ENCODE data around the gene TPM2. TPM values are rescaled to one million over a fixed set of nuclear protein-coding genes. Genes with fewer than 3 reads are reported as not detected.

Gene TPM2
- total RNA-seq, 1 donor from 2014 or later: 188 TPM

DNA sequence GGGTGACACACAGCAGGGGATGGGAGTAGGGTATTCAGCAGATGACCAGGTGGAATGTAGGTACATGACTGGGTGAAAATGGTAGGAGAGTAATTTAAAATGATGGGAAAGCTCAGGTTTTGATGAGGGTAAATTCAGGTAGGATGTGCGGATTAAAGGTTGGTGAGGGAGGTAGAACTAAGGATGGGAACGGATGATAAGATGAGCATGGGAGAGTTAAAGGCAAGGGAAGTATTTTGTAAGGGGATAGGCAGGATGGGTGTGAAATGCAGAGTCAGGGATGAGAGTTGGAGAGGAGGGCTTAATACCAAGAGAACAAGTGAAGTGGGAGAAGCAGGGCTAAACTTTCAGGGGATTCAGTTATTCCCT lies 40.7 kb upstream of the TPM2 start:
- H3K27me3 Mint-ChIP-seq (ENCODE audit: unreplicated experiment): peaks cover 2% of the 10 kb centered on the region
- H3K36me3 Mint-ChIP-seq (ENCODE audit: unreplicated experiment): no peaks in the 10 kb centered on the region
- TF ChIP-seq, protein P1, sequence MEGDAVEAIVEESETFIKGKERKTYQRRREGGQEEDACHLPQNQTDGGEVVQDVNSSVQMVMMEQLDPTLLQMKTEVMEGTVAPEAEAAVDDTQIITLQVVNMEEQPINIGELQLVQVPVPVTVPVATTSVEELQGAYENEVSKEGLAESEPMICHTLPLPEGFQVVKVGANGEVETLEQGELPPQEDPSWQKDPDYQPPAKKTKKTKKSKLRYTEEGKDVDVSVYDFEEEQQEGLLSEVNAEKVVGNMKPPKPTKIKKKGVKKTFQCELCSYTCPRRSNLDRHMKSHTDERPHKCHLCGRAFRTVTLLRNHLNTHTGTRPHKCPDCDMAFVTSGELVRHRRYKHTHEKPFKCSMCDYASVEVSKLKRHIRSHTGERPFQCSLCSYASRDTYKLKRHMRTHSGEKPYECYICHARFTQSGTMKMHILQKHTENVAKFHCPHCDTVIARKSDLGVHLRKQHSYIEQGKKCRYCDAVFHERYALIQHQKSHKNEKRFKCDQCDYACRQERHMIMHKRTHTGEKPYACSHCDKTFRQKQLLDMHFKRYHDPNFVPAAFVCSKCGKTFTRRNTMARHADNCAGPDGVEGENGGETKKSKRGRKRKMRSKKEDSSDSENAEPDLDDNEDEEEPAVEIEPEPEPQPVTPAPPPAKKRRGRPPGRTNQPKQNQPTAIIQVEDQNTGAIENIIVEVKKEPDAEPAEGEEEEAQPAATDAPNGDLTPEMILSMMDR (IDR thresholded peaks at IDR 0.05; ENCODE audit: partially characterized antibody, unreplicated experiment): no peak
- H3K4me3 Mint-ChIP-seq (ENCODE audit: unreplicated experiment): no peak overlapping the region
- no peak for DNase-seq
- H3K27ac Mint-ChIP-seq (ENCODE audit: unreplicated experiment): peak overlapping the region; percentile 26
- H3K4me1 Mint-ChIP-seq (ENCODE audit: low read depth, unreplicated experiment): peaks cover 7% of the 10 kb centered on the region
- peaks cover 1% of the 10 kb centered on the region for H3K9me3 Mint-ChIP-seq (ENCODE audit: unreplicated experiment)

DNA sequence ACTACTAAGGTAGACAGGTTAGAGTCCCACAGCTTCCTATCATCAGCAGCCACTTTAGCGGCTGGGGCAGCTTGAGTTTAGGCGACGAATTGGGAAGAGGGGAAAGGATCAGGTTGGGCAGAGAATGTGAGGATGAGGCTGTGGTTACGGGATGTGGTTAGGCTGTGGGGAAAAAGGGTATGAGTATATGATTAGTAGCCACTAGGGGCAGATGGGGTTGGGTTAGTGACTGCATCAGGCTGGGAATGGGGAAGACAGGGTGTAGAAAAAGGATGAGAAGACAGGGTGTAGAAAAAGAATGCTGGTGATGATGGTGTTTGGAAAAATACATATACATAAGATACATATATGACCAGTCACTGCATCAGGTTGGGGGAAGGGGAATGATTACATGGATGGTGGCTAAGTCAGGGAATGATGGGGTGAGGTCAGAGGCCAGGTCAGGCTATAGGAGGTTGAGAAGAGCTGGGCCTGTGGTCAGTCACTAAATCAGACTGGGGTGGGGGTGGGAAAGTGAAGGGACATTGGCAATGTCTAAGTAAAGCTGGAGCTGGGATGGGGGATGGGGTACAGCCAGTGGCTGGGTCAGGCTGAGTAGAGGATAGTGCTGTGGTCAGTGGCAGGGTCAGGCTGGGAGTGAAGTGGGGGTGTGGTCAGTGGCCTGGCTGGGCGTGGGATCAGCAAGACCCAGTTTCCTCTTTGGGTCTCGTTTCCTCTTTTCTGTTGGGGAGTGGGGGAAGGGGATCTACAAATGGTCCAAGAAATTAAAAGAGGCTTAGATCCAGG lies 40.2 kb upstream of the TPM2 start:
- DNase-seq: no peak
- TF ChIP-seq, protein P1 (IDR thresholded peaks at IDR 0.05; ENCODE audit: partially characterized antibody, unreplicated experiment): peak; percentile 62
- peaks cover 7% of the 10 kb centered on the region for H3K4me1 Mint-ChIP-seq (ENCODE audit: low read depth, unreplicated experiment)
- H3K36me3 Mint-ChIP-seq (ENCODE audit: unreplicated experiment): no peaks in the 10 kb centered on the region
- H3K4me3 Mint-ChIP-seq (ENCODE audit: unreplicated experiment): no peak overlapping the region
- no peaks in the 10 kb centered on the region for H3K9me3 Mint-ChIP-seq (ENCODE audit: unreplicated experiment)
- H3K27ac Mint-ChIP-seq (ENCODE audit: unreplicated experiment): peak overlapping the region; percentile 26
- H3K27me3 Mint-ChIP-seq (ENCODE audit: unreplicated experiment): peaks cover 2% of the 10 kb centered on the region

DNA sequence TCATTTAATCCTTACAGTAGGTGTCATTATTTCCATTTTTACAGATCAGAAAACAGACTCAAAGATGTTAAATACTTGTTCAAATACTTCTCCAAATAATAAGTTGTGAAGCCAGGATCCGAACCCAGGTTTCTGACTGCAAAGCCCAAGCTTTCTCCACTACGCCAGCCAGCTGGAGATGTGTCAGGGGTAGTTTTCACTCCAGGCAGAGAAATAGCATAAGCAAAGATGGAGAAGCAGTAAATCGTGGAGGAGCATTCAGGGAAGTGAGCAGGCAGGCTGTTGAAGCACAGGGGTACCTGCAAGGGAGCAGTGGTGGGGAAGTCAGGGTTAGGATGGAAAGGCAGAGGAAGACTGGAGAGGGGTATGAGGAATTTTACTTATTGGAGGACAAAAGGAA lies 39.4 kb upstream of the TPM2 start:
- H3K27me3 Mint-ChIP-seq (ENCODE audit: unreplicated experiment): peaks cover 2% of the 10 kb centered on the region
- no peaks in the 10 kb centered on the region for H3K36me3 Mint-ChIP-seq (ENCODE audit: unreplicated experiment)
- H3K27ac Mint-ChIP-seq (ENCODE audit: unreplicated experiment): no peak overlapping the region
- no peak overlapping the region for H3K4me3 Mint-ChIP-seq (ENCODE audit: unreplicated experiment)
- TF ChIP-seq, protein P1 (IDR thresholded peaks at IDR 0.05; ENCODE audit: partially characterized antibody, unreplicated experiment): no peak
- H3K9me3 Mint-ChIP-seq (ENCODE audit: unreplicated experiment): no peaks in the 10 kb centered on the region
- no peak for DNase-seq
- peaks cover 7% of the 10 kb centered on the region for H3K4me1 Mint-ChIP-seq (ENCODE audit: low read depth, unreplicated experiment)

DNA sequence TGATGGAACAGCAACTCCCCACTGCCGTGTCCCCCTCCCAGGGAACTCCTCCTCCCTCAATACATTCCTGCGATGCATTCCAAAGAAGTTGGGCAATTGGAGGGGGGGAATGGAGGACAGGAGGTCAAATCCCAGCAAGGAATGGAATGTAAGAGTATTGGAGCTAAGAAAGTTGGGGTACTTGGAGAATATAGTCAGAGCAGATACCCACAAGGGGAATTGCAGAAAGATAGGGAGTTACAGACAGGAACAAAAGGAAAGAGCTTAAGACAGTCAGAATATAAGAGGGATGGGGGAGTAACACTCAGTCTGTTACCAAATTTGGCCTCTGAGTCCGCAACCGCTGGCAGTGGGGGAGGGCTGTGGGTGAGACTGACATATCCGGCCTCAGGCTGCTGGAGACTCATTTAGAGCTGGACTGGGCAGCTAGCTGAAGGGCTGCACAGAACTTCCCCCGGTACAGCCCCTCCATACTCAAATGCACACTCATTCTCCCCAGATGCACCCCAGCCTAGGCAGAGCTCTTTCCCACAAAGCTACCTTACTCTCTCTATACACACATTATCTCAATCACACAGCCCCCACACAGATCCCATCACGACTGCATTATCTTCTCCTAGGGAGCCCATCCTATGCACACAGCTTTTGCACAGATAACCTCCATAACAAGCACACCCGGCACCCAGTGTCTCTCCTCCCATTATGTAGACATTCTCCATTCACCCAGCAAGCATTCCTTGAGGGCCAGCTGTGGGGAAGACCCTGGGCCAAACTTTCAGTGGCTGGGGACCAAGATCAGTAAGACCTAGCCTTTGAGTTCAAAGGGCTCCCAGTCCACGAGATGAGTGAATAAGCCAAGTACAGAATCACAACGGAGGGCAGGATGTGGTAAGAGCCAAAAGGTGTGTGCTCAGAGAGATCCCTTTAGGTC lies 38.6 kb upstream of the TPM2 start:
- no peaks in the 10 kb centered on the region for H3K9me3 Mint-ChIP-seq (ENCODE audit: unreplicated experiment)
- TF ChIP-seq, protein P1 (IDR thresholded peaks at IDR 0.05; ENCODE audit: partially characterized antibody, unreplicated experiment): no peak
- H3K36me3 Mint-ChIP-seq (ENCODE audit: unreplicated experiment): no peaks in the 10 kb centered on the region

More for the DNA sequence above, 38.6 kb upstream of the TPM2 start:
- no peak for DNase-seq
- Mint-ChIP-seq H3K4me1 (ENCODE audit: low read depth, unreplicated experiment) (peaks cover 7% of the 10 kb centered on the region), H3K27ac (ENCODE audit: unreplicated experiment) (no peak overlapping the region), H3K27me3 (ENCODE audit: unreplicated experiment) (peaks cover 2% of the 10 kb centered on the region), H3K4me3 (ENCODE audit: unreplicated experiment) (no peak overlapping the region)

All from glutamatergic neuron (in vitro differentiated cells).